CD4-positive, alpha-beta T cell treated with Interleukin-15 for 4 hours (primary cell): ENCODE measurements around the gene POU2F3.

Experiments
- DNase-seq: peaks from one replicate; pipeline ENCODE4 v3.0.0-alpha.2; 2020; ENCODE audit warnings: low spot score

The POU2F3 gene

DNA sequence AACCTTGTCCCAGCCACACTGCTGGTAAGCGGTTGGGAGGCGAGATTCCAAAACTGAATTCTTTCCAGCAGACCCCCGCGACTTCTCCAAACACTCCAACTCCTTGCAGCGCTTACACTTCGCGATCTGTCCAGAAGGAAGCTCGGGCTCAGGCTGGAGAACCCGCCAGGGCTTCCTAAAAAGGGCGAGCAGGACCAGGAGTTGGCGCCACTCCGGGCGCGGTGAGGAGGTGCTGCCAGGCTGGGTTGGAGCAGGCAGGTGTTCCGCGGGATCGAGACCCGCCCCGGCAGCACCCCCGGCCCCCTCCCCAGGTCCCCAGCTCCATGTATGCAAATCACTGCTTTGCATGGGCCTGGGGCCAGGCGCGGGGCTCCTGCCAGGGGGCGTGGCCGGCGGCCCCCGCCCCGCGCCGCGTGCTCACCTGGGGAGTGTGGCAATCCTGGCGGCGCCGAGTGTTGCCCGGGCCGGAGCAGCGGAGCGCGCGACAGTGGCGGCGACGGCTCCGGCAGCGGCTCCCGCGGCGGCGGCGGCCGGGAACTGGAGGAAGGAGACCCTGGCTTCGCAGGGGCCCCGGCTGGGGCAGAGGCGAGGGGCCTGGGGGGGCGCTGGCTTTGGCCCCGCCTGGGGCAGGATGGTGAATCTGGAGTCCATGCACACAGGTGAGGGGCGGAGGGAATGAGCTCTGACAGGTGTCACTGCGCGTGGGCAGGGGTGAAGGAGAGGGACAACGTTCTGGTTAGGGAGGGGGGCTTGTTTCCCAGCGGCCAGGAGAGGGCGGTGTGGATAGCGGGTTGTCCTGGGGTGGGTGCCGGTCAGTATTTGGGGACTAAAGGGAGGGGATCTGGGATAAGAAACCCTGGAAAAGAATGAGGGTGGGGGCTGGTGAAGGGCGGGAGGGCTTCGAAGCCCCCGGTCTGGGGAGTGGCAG is at the start of gene POU2F3:
TSS of gene POU2F3 (plus strand) at position 428 of the 928 bp plus-strand sequence. CDS start at position 632, 204 bp downstream.
- DNase-seq: no peak

DNA sequence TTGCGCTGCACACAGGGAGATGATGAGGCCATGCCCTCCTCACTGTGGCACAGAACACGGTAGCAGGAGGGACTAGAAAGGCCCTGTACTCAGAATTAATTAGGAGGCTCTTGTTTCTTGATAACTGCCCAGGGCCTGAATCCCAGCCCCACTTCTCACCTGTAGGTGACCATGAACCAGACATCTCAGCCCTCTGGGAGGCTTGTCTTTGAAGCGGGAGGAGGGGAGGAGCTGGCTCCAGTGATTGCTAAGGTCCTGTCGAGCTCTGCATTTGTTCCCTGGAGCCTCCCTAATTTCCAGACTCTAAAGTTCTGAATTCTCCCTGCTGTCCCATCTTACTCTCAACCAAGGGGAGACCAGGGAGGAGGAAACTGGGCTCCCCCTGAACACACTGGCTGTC is 48.9 kb upstream of the POU2F3 start:
- no peak for DNase-seq

DNA sequence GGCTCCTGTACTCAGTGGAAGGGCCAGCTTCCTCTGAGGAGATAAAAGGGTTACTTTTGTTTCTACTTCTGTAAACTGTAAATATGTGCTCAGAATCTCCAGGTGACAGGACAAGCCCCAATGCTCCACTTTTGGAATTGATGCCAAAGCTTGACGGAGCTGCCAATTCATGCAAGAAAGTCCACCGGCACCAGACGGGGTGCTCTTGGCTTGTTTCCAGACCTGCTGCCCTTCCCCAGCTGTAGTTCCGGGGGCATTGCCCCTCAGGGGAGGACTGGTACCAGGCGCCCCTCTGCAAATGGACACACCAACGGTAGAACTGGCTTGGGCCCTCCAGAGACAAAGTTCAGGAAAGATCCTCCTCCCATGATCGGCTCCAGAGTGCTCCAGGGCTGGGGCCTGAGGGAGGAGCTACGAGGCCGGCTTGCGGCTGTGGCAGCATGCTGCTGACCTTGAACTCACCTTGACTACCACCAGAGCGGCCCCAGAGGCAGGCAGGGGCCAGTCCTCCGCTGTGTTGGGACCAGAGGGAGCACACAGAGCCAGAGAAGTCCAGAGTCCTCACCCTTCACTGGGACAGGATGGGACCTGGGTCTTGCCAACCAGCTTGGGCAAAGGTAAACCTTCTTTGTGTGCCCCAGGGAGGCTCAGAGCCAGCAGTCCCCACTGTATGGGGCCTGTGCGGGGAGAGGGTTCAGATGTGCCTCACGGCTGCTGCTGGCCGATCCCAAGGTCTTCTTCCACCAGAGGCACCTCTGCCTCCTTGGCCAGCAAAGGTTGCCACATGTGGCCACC is 46.9 kb upstream of the POU2F3 start:
- DNase-seq: no peak

DNA sequence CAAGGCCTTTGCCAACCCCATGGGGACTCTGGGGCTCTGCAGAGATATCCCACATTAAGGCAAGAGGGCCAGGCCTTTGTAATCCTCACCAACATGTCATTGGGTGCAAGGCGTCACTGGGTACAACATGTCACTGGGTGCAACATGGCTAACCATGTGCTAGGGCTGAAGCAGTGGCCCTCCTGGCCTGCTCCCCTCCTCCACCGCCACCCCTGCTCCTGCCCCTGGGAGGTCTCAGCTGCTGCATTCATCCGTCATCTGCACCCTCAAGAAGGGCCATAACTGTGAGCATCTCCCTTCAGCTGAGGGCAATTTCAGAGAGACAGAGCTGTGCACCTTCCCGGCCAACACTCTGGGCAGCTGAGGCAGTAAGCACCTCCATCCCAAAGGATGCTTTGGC is 45.8 kb upstream of the POU2F3 start:
- DNase-seq: no peak

DNA sequence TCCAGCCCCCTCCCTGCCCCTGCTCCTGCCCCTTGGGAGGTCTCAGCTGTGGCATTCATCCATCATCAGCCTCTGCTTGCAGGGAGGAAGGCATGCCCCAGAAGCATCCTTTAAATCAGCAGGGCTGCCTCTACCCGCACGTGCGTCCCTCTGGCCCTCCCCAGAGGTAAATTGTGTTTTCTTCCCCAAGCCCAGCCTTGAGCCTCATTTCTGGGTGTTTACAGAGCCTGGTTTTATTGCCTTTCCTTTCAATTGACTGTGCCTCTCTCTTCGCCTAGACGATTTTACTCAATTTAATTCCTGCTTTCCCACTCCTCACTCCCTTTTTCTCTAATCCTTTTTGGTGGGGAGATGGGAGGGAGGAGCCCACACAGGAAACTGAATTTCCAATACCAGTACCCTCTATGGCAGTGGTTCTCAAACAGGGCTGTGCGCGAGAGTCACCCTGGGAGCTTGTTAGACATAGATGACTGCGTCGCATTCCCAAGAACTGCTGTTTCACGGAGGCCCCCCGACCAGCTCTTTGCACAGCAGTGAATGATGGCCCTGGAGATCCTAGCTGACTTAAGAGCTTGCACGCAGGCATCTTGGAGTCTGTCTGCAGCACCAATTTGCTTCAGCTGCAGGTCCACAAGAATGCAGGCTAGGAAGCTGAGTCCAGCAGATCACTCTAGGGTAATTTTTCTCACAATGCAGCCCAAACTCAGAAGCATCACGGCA is 44.2 kb upstream of the POU2F3 start:
- DNase-seq: no peak

DNA sequence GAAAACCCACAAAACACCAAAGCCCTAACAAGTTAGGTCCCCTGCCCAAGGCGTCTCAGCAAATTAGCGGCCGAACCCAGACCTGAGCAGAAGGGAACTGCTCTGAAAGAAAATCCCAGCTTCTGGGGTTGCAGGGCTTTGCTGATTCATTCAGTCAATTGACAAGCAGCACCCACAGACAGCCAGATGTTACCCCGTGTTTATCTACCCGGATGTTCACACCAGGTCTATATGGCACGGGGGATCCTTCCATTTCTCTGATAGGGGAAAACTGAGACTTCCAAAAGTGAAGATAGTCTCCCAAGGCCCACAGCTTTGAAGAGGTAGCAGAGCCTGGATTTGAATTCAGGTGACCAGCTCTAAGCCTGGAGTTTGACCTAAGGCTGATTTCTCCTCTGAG is 43.1 kb upstream of the POU2F3 start:
- no peak for DNase-seq

DNA sequence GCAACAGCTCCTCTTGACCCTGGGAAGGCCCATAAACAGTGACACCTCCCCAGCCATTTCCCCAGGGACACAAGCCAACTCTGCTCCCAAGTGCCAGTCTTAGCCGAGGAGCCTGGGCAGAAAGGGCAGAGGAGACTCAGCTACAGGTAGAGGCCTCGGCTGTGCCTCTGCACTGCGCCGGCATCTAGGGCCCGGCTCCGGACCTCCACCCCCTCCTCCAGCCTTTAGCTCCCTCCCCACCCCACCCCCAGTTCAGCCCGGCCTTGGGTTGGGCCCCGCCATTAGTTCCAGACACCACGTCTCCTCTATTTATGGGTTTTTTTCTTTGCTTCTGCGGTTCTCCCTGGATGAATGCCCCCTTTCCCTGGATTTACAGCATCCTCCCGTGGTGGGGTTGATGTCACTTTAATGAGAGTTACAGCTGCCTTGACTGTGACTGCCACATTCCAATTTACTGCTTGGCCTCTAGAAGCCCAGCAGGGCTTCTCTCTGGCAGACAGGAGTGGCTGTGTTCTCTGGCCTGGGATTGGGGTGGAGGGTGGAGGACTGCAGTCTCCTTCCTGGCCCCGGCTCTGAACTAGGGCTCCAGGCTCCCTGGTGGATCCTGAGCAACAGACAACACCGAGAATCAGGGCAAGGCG is 42.6 kb upstream of the POU2F3 start:
- no peak for DNase-seq

DNA sequence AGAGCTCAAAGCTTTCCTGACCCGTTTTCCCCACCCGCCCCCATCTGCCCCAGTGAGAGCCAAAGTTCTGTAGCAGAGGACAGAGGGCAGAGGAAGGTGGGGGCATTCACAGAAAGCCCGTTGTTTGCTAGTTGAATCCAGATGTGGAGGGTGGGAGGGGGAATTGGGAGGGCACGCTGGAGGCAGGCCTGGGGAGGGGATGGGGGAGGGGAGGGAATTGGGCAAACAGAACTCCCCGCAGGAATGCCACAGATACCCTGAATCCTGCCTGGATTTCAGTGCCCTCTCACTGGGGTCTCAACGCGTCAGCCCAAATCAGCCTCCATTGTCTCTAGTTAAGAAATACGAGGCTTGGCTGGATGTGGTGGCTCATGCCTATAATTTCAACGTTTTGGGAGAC is 42.0 kb upstream of the POU2F3 start:
- DNase-seq: no peak

DNA sequence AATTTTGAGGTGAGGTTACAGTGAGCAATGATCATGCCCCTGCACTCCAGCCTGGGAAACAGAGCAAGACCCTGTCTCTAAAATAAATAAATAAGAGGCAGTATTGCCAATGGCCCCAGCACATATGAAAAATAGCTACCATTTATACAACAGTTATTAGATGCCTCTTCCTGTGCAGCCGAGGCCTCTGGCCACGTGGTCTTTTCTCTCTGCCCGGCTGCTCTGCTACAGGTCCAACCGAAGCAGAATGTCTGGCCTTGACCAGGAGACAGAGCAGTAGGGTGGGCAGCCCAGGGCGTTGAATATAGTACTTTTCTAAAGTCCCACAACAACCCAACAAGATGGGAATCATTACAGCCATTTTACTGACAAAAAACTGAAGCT is 41.5 kb upstream of the POU2F3 start:
- DNase-seq: no peak

DNA sequence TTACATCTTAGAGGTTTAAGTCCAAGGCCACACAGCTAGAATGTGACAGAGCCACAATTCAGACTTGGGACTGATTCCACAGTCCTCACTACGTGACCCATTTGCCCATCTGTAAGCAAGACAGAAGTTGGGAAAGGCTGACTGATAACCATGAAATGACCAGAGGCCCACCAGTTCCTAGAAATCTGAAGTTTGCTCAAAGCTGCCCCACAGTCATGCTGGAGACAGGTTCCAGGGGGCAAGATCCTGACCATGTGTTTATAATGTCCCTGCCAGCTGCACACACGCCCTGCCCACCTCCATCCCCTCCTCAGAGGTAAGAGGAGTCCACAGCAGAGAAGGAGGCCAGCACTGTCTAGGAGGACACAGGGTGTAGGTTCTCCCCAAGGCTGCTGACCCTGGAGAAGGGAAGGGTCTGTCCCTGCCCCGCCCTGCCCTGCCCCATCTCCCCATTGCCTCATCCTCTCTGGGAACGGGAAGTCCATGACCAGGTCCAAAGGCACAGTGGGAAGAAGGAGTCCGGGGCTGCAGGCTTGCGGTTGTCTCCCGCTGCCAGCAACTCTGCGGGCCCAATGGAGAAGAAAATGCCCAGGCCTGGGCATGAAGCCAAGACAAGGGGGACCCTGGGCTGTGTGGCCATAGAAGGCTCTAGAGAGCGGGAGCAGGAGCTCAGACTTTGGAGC is 41.0 kb upstream of the POU2F3 start:
- DNase-seq: no peak

DNA sequence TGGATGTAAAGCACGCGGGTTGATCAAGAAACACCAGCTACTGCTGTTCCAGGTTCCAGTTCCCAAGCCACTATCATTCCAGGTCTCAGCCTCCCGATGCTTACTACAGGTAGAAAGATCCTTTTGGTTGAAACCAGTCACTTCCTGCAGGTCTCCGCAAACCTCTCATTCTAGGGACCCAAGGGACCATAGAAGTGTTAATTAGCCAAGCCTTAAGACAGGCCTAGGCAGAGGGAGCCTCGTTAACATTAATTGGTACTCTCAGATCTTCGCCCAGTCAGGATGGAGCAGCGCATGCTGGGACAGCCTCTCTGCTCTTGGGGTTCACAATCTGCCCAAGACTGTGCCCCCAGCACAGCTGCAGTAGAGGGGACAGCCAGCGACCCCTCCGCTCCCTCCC is 40.3 kb upstream of the POU2F3 start:
- DNase-seq: no peak

DNA sequence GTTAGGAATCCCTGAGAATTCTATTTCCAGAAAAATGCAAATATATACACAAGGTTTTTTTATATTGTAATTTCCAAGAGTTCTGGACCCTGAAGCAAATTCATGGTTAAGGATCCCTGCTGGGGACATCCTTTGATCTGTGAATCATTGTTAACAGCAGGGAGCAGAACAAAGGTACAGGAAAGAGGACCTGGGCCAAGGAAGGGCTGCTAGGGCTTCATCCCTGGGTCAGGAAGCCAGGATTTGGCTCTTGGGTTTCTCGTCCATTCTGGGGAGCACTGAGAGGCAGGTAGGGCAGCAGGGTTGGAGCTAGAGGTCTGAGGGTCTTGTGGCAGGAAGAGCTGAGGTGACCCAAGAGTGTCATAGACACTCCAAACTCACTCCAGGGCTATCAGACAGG is 39.3 kb upstream of the POU2F3 start:
- no peak for DNase-seq

DNA sequence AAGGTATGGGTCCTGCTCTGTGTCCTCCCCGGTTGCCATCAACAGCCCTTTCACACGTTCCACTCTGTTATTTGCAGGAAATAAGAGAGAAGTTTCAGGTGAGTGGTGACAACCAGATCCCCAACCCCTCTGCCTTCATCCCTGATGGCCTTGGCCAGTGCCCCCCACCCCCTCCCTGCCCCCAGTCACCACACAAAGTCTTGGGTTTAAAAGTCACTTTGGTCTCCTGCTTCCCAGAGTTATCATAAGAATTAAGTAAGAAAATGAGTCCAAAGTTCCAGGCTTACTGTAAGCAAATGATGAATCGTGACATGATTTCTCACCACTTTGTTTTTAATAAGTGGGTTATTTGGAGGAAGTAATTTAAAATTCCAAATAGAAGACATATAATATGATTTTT is 38.3 kb upstream of the POU2F3 start:
- no peak for DNase-seq

DNA sequence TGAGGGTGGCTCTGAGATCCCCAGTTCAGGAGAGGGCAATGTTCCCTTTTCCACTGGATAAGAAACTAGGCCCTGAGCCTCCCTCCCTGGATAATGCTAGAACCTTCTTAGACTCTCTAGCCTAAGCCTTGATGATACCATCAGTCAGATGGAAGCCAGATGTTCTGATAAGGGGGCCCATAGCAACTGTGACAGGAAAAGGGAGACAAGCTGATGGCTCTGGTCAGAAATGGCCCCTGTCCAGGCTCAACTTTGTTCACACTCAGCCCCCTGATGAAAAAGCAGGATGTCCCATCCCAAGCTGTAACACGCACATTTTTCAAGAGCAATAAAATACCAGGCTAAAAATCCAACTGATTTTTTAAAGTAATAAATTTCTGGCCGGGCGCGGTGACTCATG is 36.3 kb upstream of the POU2F3 start:
- no peak for DNase-seq

DNA sequence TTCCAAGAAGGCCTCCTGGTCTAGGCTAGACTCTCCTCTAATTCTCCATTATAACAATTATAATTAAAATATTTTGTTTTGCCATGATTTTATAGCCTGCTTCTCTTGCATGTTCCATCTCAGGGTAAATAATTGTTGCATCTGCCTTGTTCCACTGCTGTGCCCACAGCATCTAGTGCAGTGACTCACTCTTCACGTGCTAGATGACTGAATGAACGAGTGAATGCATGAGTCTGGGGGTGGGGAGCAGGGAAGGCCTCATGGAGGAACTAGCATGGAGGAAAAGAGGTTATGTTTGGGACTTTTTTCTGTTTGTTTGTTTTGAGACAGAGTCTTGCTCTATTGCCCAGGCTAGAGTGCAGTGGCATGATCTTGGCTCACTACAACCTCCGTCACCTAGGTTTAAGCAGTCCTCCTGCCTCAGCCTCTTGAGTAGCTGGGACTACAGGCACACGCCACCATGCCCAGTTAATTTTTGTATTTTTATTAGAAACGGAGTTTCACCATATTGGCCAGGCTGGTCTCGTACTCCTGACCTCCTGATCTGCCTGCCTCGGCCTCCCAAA is 34.3 kb upstream of the POU2F3 start:
- DNase-seq: no peak

DNA sequence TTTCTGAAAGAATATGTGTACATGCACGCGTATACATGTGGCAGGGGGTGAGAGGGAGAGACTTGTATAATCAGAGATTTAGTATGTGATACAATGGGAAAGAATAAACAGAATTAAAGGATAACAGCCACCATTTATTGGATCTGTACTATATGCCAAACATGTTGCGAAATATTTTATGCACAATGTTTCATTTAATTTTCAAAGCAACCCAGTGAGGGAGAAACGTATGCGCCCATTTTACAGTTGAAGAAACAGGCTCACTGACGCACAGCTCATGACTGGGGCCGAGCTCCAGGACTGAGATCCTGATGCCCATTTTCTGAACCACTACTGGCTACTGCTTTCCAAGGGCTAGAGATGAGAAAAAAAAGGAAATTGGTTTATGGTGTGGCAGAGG is 32.4 kb upstream of the POU2F3 start:
- DNase-seq: no peak

DNA sequence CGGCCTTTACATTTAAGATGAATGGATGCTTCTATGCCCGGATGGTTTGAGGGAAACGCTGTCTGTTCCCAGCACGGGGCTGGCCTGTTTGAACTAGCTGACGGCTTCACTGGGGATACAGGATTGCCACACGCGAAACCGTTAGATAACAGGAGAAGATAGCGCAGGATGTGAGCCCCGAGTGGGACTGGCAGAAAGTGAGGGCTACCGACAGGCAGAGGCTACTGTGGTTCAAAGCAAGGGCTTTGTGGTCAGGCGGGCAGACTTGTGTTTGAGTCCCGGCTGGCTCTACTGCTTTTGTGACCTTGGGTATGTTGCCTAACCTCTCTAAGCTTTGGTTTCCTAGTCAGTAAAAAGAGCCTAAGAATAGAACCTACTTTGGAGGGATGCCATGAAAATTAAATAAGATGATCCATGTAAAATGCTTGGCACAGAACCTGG is 31.9 kb upstream of the POU2F3 start:
- no peak for DNase-seq

DNA sequence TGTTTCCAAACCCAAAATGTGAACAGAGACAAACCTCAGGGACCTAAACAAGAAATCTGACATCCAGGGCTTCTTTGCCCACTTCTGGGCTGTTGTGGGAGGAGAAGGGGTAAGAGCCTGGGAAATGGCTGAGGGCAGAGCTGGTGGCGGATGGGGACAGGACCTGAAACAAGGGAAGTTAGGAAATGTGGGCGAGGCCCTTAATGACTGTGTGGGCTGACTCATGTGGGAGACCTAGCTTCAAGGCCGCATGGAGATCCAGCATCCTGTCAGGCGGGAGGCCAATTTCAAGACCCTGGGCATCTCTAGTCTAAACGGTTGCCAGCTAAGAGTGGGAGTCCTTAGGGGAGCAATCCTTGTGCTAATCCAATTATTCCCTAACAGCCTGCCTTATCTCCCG is 31.2 kb upstream of the POU2F3 start:
- no peak for DNase-seq

DNA sequence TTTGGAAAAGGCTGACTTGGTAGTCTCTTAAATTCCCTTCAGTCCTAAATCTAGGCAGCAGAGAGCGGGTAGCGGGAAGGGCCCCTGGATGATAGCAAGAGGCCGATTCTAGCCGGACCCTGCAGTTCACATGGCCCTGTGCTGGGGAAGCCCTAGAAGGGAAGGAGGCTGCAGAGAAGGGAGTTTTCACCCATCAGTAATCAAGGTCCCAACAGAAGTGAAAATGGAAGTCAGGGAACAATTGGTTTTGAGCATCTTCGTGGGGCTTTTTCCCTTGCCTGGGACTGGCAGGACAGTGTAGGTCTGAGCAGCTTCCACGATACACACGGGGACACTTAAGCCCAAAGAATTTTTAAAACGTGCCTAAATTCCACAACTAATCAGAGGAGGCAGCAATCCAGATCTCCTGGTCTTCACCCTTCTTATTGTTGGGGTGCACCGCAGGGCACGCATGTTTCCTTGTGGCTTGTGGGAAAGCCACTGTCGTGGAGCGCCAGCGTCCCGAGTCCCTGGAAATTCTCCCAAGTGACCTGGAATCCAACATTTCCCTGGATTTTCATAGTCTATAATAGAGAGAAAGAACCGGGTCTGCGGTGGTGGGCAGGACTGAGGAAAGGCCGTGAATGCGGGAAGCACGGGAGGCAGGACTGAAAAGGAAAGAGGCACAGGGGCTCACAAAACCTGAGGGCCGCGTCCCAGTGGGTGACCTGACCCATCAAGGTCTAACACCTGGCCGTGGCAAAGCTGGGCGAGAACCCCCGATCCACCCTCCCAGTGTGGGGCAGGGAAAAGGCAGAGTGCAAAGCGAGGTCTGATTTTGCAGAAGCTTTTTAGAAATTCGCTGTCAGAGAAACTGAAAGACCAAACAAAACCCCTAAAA is 30.0 kb upstream of the POU2F3 start:
- no peak for DNase-seq
